ENCODE measurements around the gene ZBTB4. TPM values are rescaled to one million over a fixed set of nuclear protein-coding genes. Genes with fewer than 3 reads are reported as not detected.

Gene ZBTB4
- total RNA-seq, 4 donors from 2014 or later, result 22.7 to 116 (median 39.2) TPM

DNA sequence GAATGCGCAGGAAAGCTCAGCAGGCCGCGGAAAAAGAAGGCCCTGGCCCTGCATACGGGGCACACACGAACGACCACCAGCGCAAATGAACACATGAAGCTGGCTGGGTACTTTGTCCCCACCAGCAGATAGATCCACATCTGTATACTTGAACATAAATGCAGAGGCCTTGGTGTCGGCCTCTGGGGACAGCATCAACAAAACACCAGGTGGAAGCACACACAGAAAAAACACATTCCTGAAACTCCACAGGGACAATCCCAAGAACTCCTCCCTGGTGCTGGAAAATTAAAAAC, 606 bp upstream of the ZBTB4 start:
- no peak for DNase-seq
- H3K9me3 ChIP-seq, result no peaks in the 10 kb centered on the region
- H3K4me3 ChIP-seq, result peak overlapping the region; percentile 78 to 95
- peaks cover 0 to 4% of the 10 kb centered on the region in 2 donors for H3K4me1 ChIP-seq
- H3K27me3 ChIP-seq, result no peaks in the 10 kb centered on the region
- peak overlapping the region; percentile 99 to 100 for H3K27ac ChIP-seq
- no peaks in the 10 kb centered on the region for H3K36me3 ChIP-seq
- TF ChIP-seq POLR2A (IDR thresholded peaks at IDR 0.05), result no peak
- TF ChIP-seq, protein P1, sequence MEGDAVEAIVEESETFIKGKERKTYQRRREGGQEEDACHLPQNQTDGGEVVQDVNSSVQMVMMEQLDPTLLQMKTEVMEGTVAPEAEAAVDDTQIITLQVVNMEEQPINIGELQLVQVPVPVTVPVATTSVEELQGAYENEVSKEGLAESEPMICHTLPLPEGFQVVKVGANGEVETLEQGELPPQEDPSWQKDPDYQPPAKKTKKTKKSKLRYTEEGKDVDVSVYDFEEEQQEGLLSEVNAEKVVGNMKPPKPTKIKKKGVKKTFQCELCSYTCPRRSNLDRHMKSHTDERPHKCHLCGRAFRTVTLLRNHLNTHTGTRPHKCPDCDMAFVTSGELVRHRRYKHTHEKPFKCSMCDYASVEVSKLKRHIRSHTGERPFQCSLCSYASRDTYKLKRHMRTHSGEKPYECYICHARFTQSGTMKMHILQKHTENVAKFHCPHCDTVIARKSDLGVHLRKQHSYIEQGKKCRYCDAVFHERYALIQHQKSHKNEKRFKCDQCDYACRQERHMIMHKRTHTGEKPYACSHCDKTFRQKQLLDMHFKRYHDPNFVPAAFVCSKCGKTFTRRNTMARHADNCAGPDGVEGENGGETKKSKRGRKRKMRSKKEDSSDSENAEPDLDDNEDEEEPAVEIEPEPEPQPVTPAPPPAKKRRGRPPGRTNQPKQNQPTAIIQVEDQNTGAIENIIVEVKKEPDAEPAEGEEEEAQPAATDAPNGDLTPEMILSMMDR (IDR thresholded peaks at IDR 0.05), result no peak
- intact Hi-C loops (cut with DNase I; ENCODE audit: low total_unique reads), result loop anchor here (10.0 kb wide), 1 partner anchor 45 kb away; the partner anchor contains the start of genes FGF11 and TMEM102

DNA sequence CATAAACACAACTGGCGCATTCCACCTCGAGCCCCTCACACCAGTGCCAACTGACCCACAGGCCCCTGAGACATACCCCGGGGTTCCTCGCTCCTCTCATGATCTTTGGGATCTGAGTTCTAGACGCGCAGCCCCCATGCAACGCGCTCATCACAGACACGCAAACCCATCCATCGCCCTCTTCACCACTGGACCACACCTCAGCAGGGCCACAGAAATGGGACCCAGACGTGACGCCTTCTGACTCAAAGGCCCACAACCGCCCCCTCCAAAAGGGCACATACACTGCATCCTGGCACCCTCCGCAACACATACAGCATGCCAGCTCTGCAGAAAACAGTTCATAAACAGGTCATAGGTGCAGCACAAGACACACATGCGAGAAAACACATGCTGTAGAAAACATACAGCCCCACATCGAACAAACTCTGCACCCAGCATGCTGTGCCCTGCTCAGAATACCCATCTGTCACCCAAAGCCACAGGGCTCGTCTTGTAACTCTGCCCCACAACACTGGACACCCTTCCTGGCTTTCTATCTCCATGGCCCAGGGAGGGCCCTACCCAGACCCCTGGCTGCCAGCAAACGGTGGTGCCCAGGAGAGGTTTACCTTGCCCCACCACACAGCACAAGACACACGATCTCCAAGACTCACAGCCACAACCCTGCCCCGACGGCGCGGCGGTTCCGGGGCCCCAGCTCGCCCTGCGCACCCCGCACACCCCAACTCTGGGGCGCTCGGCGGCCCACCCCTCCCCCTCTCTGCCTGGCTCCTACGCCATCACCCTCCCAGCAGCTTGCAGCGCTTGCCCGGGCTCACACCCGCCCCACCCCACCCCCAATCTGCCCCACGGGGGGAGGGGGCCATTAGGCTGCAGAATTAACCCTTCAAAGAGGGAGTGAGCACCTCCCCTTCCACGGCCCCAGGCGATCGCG, 887 bp downstream of the ZBTB4 start:
- TF ChIP-seq POLR2A (IDR thresholded peaks at IDR 0.05), result peak in 1 of 2 donors; percentile 1
- TF ChIP-seq, protein P1 (IDR thresholded peaks at IDR 0.05), result no peak
- peaks cover 0 to 4% of the 10 kb centered on the region in 2 donors for H3K4me1 ChIP-seq
- no peaks in the 10 kb centered on the region for H3K36me3 ChIP-seq
- no peaks in the 10 kb centered on the region for H3K9me3 ChIP-seq
- H3K27me3 ChIP-seq, result no peaks in the 10 kb centered on the region
- intact Hi-C loops (cut with DNase I; ENCODE audit: low total_unique reads), result no loop called here
- peak overlapping the region; percentile 78 to 95 for H3K4me3 ChIP-seq
- DNase-seq, result peak; percentile 63 to 64
- H3K27ac ChIP-seq, result peak overlapping the region; percentile 99 to 100

DNA sequence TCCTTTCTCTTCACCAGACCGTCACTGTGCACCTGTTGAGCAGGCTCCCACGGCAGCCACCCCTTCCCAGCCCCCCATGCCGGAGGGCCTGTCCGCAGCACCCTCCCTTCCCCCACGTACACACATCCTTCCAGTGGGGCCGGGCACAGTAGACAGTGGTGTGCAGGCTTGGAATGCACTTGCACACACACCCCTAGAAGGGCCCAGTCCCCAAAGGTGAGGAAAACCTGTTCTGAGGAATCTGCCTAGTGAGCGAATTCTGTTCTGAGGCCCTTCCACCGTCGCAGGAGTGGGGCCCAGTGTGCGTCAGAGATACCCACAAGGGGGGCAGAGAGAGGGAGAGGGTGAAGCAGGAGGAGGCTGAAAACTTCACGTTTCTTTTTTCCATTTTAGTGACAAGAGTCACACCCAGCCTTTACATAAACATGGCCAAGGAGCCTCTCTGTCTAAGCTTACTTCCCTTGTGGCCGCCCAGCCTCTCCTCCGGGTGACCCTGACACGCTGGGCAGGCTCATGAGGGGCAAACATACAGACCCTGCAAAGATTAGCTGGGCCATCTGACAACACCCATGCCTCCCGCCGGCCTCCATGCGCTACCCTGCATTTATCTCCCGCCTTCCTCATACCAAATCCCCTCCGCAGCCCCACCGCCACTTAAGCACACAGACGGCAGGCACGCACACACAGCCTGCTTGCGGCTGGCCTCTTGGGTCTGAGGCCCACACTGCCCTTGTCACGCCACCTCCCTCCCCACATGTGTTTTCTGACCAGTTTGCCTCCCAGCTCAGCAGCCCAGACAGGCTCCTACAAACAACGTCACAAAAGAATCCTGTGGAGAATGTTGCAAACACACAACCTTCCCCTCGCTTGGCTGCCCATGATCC, 1.8 kb downstream of the ZBTB4 start:
- DNase-seq, result no peak
- intact Hi-C loops (cut with DNase I; ENCODE audit: low total_unique reads), result no loop called here

DNA sequence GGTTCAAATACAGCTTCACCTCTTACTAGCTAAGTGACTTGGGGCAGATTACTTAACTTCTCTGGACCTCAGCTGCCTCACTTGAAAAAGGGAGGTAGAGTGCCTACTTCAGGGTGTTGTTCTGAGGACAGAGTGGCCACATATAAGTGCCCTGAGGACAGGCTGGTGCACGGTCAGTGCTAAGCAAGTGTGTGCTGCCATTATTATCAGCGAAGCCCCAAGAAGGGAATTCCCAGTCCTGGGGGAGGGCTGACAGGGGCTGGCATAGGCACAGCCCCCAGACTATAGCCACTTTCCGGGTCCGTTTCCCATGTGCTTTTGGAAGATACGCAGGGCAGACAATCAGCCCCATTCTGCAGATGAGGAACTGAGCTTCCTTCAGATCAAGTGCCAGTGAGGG, 2.5 kb downstream of the ZBTB4 start:
- intact Hi-C loops (cut with DNase I; ENCODE audit: low total_unique reads), result no loop called here

More for the DNA sequence above, 1.8 kb downstream of the ZBTB4 start:
- Histone ChIP-seq H3K36me3 (no peaks in the 10 kb centered on the region), H3K9me3 (no peaks in the 10 kb centered on the region), H3K27ac (peak overlapping the region; percentile 99 to 100), H3K27me3 (no peaks in the 10 kb centered on the region), H3K4me1 (peaks cover 0 to 4% of the 10 kb centered on the region in 2 donors), H3K4me3 (peak overlapping the region; percentile 78 to 95)
- peak in 1 of 2 donors; percentile 32 for TF ChIP-seq POLR2A (IDR thresholded peaks at IDR 0.05)
- TF ChIP-seq, protein P1 (IDR thresholded peaks at IDR 0.05), result no peak

More for the DNA sequence above, 2.5 kb downstream of the ZBTB4 start:
- TF ChIP-seq POLR2A (IDR thresholded peaks at IDR 0.05), result no peak
- TF ChIP-seq, protein P1 (IDR thresholded peaks at IDR 0.05), result no peak
- DNase-seq, result no peak
- H3K36me3 ChIP-seq, result no peaks in the 10 kb centered on the region
- H3K27me3 ChIP-seq, result no peaks in the 10 kb centered on the region
- H3K4me3 ChIP-seq, result peak overlapping the region in 1 of 2 donors; percentile 95
- peaks cover 0 to 4% of the 10 kb centered on the region in 2 donors for H3K4me1 ChIP-seq
- no peaks in the 10 kb centered on the region for H3K9me3 ChIP-seq
- peak overlapping the region; percentile 99 to 100 for H3K27ac ChIP-seq

Measured in uterus (tissue), 4 donors.